ENCODE results near the gene FGD5.

Gene FGD5

GRCh38 chr3:14891135-14892132, 72.7 kb downstream of the FGD5 start:
- in situ Hi-C loops (cut with MboI; ENCODE audit: low sequenced_read_pairs, unreplicated experiment) = no loop called here
- no peak for TF ChIP-seq CTCF (IDR thresholded peaks at IDR 0.05; ENCODE audit: borderline replicate concordance, control extremely low read depth, extremely low read depth, insufficient read depth, missing control alignments)
- DNase-seq (ENCODE audit: low spot score) = no peak

- DNase-seq (ENCODE audit: low spot score) = no peak
- in situ Hi-C loops (cut with MboI; ENCODE audit: low sequenced_read_pairs, unreplicated experiment) = no loop called here
Observed at GRCh38 chr3:14892226-14892625, 73.5 kb downstream of the FGD5 start.

GRCh38 chr3:14894085-14894484, 75.3 kb downstream of the FGD5 start:
- in situ Hi-C loops (cut with MboI; ENCODE audit: low sequenced_read_pairs, unreplicated experiment) = no loop called here

More at GRCh38 chr3:14892226-14892625, 73.5 kb downstream of the FGD5 start:
- no peak for TF ChIP-seq CTCF (IDR thresholded peaks at IDR 0.05; ENCODE audit: borderline replicate concordance, control extremely low read depth, extremely low read depth, insufficient read depth, missing control alignments)

GRCh38 chr3:14897266-14897665, 78.5 kb downstream of the FGD5 start:
- in situ Hi-C loops (cut with MboI; ENCODE audit: low sequenced_read_pairs, unreplicated experiment) = no loop called here
- TF ChIP-seq CTCF (IDR thresholded peaks at IDR 0.05; ENCODE audit: borderline replicate concordance, control extremely low read depth, extremely low read depth, insufficient read depth, missing control alignments) = no peak
- DNase-seq (ENCODE audit: low spot score) = no peak

More at GRCh38 chr3:14894085-14894484, 75.3 kb downstream of the FGD5 start:
- no peak for TF ChIP-seq CTCF (IDR thresholded peaks at IDR 0.05; ENCODE audit: borderline replicate concordance, control extremely low read depth, extremely low read depth, insufficient read depth, missing control alignments)
- no peak for DNase-seq (ENCODE audit: low spot score)

GRCh38 chr3:14898929-14899328, 80.2 kb downstream of the FGD5 start:
- TF ChIP-seq CTCF (IDR thresholded peaks at IDR 0.05; ENCODE audit: borderline replicate concordance, control extremely low read depth, extremely low read depth, insufficient read depth, missing control alignments) = no peak
- in situ Hi-C loops (cut with MboI; ENCODE audit: low sequenced_read_pairs, unreplicated experiment) = no loop called here
- no peak for DNase-seq (ENCODE audit: low spot score)

- in situ Hi-C loops (cut with MboI; ENCODE audit: low sequenced_read_pairs, unreplicated experiment) = loop anchor here (25.0 kb wide), 1 partner anchor 238 kb away; the partner anchor contains the start of gene CCDC174
- DNase-seq (ENCODE audit: low spot score) = no peak
- no peak for TF ChIP-seq CTCF (IDR thresholded peaks at IDR 0.05; ENCODE audit: borderline replicate concordance, control extremely low read depth, extremely low read depth, insufficient read depth, missing control alignments)
Observed at GRCh38 chr3:14899993-14900618, 81.3 kb downstream of the FGD5 start.
